HG03575 (cell line): Measurements from ENCODE around the gene ENOX1.
A peak's percentile ranks its signal among the peaks of the same experiment; 100 is the strongest.

Experiments used
- ATAC-seq: cut with Tn5 transposase; IDR thresholded peaks from one replicate; pipeline ENCODE4 v1.9.1; 2021; ENCODE audit not compliant: unreplicated experiment, insufficient number of reproducible peaks, low FRiP score; ENCODE audit errors: extremely low read depth

The ENOX1 gene

DNA sequence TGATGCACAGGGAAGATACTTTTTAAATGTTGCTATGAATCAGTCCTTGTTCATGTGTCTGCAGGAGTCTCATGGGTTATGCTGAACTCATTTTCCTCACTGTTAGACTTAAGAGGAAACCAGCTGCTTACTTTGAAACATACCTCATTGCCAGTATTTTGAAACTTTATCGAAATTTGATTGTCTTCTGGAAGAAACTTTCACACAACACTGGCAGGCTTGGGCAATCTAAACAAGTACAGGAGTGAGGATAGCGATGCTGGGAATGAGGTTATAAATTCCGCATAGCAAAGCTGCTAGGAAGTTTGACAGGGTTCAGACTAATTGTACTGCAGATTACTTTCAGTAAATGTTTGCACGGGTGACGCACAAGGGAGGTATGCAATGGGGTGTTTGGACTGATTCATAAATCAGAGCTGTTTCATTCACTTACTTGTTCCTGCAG is 517.7 kb downstream of the ENOX1 start:
- no peak for ATAC-seq

DNA sequence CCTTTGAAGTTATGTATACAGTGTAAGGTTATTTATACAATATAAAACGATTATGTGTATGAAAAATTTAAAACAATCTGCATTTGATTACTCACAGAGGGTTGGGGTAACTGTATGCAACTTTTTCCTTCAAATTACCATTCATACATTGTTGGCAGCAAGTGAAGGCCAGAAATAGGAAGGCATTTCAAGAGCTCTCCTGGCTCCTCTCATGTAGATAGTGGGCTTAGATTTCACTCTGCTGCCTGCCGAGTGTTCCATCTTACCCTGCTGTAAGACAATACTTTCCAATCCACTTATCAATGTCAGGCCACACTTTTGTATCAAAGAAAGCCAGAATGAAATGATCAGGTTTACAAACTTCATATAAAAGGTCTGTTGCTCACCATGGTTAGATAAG is 518.1 kb downstream of the ENOX1 start:
- no peak for ATAC-seq

GRCh38 chr13:43267916-43268315 is 518.9 kb downstream of the ENOX1 start:
- no peak for ATAC-seq

DNA sequence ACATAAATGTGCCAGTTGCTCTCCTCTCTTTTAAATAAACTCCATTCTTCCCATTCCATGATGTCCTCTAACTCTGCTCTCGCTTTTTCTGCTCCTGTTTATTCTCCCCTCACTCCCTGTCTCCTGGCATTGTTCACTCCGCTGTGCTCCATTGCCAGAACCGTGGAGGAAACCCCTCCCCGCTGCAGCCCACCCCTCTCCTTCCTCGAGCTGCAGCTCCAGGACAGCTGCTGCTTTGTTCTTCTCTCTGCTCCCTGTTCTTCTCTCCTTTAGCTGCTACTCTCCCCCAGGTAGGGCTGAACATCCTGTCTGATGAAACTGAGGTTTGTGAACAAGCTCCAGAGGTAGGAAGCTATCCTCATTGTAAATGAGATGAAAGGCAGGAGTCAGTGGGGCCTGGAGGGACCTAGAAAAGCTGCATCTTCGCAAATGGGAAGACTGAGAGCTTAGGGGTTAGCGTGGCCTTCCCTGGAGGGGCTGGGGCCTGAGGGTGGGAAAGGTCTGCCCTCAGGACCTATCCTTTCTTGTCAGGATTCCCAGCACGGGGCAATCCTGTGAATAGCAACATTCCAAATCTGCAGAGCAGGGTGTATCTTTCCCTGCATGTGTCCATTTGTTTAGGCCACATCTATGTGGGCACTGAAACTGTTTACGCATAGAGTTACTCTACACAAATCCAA is 519.7 kb downstream of the ENOX1 start:
- ATAC-seq: no peak

DNA sequence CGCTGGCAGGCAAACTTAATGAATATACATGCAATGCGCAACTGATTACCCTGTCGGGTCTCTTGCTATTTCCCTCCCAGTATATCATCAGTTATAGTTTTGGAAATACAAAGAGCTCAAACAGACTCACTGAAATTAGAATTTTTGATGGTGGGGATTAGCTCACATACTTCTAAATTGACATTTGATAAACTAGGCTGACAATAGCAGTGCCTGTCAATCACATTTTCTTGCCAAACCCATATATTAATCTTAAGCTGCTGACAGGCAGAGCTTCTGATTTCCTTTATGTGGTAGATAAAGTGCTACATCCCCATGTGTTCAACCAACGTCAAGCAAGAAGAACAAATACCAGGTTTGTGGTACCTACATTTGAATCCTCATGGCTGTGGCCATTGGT is 521.7 kb downstream of the ENOX1 start:
- ATAC-seq: no peak

DNA sequence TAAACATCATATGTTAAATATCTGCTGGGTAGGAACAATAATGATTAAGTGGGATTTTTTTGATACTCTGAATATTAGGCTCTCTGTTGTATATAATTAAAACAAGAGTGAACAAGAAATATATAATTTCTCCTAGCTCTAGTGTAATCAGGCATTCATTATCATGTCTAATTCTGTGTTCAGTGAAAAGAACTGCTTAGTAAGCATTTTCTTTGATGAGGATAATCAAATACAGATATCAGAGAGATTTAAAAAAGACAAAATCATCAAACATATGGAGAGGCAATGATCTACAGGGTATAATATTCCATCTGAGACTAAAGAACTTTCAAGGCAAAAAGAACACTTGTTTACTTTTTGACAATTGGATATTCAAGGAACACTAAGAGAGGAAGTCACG is 522.3 kb downstream of the ENOX1 start:
- no peak for ATAC-seq

DNA sequence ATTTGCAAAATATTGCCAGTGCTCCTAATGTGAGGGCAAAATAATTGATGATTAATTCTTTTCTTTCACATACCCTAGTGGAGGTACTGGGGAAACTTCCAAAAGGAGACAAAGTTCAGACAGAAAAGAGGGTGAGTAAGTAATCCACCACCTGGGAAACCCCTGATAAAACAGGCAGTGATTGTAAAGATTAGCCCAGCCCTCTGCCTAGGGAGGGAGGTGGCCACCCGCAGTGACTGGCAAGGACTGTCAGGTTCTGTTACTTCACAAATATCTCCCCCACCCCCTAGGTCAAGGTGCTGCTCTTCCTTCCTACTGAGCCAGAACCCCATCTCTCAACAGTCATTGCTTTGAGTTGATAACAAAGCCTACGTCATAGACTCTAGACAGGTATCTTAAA is 523.7 kb downstream of the ENOX1 start:
- ATAC-seq: no peak

- ATAC-seq: no peak
These were observed 525.8 kb downstream of the ENOX1 start for GRCh38 chr13:43260999-43261398.

DNA sequence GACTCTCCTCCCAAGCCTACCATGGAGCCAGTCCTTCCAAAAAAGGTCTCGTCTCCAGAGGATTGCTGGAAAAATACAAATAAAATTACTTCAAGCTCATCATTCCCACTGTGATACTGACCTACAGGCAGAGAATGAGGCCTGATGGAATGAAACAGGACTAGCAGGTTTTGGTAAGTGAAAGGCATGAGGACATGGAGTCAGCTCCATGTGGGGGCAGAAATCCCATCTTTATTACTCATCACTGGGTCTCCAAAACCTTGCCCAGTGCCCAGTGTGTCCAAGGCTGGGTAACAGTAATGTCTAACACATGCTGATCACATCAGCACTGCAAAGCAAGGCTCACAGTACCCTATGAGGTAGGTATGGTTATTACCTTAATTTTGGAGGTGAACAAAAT is 528.0 kb downstream of the ENOX1 start:
- ATAC-seq: no peak

GRCh38 chr13:43257765-43258164 is 529.0 kb downstream of the ENOX1 start:
- no peak for ATAC-seq

DNA sequence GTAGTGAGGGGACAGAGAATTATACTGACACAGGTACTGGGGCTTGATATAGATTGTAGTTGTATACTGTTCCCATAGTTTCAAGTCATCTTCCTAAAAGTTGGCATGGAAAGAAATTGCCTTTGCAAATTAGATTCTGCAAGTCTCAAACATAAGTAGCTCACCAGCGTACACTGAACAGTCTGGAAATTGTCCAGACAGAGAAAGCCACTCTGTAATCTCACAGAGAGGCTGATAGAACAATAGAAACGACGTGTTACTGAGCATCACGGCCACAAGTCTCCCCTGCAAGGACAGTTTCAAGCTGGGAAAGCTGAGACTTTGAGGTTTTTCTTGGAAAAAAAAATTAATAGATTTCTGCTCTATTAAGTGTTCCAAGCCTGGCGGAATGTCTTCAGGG is 534.8 kb downstream of the ENOX1 start:
- ATAC-seq: no peak

DNA sequence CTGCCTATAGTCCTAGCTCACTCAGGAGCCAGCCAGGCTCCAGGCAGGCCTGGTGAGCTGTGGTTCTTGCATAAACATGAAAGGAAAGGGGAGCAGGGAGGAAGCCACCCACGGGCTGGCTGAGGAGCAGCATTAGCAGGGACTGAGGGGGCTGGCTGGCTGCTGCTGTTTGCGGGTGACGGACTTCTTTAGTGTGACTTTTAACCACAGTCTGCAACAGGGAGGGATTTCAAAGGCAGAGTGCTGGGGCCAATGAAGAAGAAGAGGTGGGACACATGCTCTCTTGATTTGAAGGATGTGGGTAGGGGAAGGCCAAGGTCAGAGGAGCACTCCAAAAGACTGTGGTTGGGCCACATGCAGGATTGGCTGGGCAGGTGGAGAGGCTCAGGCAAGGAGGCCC is 540.4 kb downstream of the ENOX1 start:
- no peak for ATAC-seq

DNA sequence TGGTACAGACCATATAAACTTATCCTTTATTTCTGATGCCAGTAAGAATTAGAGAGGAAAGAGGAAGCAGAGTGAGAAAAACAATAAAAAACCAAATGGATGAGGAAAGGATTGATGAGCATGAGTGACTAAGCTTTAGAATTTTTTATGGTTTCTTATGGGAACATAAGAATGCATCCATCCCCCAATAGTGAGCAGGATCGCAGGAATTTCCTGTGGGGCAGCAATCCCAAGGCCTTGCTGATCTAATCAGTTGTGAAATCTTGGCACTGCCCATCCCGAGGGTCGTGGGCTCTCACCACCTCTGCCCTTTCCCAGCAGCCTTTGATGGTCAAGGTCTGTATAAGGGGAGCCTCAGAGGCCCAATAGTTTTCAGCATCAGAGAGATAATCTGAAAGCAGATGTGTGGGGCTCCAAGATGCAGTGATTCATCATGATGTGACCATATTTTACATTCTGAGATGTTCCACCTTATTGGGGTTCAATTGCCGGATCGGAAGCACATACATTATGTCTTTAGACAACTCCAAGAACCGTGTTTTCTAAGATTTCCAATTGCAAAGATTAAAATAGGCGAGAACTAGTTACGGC is 541.3 kb downstream of the ENOX1 start:
- ATAC-seq: no peak

DNA sequence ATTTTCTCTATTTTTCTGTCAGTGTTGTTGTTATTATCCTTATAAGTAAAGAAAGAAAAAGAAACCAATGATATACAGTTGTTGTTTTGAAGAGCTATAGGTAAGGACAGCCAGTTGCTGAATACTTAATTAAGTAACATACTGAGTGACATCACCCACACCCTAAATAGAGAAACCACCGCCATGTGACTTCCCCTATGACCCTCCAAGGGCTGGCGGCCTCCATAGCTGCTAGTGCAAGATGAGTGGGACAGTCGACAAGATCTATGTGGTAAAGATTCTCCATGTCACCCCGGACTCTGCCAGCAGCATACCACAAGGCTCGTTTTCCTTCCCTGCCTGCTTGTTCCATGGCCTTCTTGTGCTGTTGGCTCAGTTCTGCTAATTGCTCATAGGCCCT is 542.3 kb downstream of the ENOX1 start:
- ATAC-seq: no peak

- no peak for ATAC-seq
These were observed 543.1 kb downstream of the ENOX1 start for GRCh38 chr13:43243711-43244110.

GRCh38 chr13:43242040-43242439 is 544.7 kb downstream of the ENOX1 start:
- no peak for ATAC-seq

DNA sequence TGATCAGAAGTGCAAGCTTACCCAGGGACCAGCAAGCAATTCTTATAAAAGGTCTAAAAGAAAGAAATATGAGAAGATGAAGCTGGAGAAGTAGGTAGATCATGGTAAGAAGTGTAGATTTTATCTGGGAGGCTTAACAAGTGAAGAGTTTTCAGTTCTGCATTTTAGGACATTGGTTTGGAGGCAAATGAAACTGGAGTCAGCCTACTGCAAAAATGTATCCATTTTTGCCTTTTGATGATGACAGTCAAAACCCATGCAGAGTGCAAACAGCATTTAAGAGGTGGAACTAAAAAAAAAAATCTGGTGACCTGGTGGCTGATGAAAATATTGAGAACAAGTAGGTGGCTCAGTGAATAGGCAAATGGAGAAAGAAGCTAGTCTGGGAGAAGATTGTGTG is 546.5 kb downstream of the ENOX1 start:
- ATAC-seq: peak; percentile 67

- no peak for ATAC-seq
These were observed 547.4 kb downstream of the ENOX1 start for GRCh38 chr13:43239275-43239840.

- no peak for ATAC-seq
These were observed 548.3 kb downstream of the ENOX1 start for GRCh38 chr13:43238341-43239083.

DNA sequence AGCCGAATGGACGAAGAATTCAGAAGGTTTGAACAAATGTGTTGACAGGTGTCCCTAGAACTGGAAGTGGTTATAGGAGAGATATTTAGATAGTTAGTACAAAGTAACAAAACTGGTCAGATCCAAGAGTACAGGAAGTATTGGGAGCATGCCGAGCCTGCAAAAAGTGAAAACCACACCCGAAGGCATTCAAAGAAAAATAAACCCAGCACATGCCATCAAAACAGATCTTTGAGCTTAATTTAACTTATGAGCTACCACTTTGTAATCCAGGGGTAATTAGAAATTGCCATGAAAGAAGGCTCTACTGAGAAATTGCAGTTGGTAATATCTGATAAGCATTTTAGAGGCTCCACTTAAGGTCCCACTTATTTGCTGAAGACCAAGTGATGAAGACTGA is 549.2 kb downstream of the ENOX1 start:
- no peak for ATAC-seq
